Fibroblast of skin of scalp (primary cell): ENCODE data around the gene PTPRD.

Source experiments
- DNase-seq: peaks from one replicate; pipeline ENCODE4 v3.0.0-alpha.2; 2013

The PTPRD gene

DNA sequence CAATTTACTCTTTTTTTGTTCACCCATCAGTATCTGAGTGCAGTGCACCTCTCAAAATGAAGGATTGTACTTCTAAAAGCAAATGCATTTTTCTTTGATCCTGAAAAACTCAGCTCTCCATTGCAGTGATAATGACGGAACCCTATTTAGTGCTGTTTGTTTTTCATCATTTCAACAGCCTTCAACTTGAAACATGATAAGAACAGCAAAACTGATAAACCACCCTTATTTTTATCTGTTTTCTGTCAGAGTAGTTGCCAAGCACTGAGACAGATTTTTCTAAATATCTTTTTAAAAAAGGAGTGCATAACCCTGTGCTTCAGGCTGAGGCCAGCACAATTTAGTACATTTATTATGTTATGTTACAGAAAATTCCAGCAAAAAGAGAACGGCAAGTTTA lies 2263.4 kb downstream of the PTPRD start:
- DNase-seq: no peak

DNA sequence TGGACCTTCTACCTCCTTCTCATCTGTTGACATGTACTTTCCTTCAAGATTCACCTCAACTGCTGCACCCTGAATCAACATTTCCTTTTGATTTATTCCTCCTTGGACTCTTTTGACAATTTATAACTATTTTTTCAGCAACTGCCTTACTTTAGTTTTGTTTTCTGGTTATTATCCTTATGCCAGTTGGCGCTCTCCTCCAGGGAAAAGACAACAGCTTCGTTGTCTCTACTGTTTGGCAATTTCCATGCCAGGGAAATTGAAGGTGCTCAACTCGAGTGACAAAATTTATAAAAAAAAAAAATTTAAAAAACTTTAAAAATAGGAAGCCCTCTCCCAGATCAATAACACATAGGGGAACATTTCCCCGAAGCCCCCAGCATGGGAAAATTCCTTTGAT lies 2264.0 kb downstream of the PTPRD start:
- no peak for DNase-seq

DNA sequence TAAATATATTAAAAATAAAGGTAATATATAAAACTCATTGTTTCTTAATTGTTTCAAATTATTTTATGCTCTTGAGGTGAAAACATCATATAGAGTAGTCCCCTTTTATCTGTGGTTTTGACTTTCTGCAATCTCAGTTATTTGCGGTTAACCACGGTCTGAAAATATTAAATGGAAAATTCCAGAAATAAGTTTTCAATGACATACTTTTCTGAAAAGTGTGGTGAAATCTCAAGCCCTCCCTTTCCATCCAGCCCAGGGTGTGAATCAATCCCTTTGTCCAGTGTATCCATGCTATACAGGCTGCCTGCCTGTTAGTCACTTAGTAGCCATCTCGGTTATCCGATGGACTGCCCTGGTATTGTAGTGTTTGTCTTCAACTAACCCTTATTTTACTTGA lies 2266.5 kb downstream of the PTPRD start:
- DNase-seq: peak; percentile 83

DNA sequence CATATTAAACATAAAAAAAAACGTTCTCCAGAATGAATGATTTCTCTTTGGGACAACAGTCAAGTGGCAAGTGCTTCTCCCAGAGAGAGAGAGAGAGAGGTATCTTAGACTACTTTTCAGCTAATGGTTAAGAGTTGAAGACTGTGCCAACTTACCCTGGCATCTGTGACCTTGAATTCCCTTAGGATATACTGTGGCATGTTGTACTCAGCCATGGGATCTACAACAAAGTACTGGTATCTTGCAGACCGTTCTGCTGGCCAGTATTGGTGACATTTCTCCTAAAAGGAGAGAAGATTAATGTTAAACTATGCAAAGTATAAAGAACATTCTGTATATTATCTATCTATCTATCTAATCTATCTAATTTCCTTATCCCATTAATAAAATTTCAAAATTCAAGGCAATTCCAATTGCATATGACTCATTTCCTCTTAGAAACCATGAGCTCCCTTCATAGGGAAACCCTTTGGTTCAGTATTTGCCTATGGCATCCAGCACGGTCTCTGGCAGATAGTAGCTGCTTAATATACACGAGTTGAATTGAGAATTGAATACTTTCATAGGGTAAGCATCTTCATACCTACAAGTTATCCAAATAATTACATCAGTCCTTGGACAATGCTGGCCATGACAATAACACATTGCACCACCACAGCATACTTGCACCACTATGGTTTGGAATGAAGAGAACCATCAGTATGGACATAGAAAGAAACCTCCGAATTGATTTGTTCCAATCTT lies 2273.9 kb downstream of the PTPRD start:
- DNase-seq: no peak

DNA sequence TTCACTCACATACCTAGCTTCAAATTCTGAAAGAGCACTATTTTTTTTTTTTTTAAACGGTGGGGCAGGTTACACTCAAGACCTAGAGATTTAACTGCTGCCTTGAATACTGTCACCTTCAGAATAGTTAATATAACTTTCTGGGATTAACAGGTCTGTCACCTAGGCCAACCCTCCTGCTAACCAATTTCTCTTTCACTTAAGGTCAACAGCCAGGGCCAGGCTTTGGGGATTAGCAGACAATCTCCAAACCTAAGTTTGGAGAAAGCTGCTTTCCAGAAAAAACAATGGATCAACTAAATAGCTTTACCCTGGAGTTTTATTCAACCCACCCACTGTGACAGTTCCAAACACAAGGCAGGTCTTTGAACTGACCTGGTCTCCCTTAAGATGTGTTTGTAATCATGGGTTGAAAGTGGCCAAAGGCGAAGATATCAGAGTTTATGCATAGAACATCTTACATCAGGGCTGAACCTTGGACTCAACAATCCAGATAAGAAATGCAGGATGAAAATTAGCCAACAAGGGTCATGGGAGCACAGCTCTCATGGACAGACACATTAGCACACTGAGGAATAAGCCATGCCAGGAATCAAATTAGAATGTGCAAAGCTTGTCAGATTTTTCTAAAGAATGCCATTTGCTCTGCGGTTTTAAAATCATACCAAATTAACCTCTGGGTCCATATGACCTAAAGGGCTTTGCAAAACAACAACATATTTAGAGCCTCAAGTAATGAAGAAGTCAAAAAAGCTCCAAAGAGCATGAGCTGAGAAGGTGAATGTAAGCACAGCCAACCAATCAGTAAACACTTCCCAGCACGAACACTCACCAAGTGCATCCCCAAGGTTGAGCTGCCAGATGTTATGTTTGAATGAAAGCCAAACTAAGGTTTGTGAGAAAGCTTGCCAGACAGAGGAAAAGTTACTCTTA lies 2274.7 kb downstream of the PTPRD start:
- DNase-seq: no peak

DNA sequence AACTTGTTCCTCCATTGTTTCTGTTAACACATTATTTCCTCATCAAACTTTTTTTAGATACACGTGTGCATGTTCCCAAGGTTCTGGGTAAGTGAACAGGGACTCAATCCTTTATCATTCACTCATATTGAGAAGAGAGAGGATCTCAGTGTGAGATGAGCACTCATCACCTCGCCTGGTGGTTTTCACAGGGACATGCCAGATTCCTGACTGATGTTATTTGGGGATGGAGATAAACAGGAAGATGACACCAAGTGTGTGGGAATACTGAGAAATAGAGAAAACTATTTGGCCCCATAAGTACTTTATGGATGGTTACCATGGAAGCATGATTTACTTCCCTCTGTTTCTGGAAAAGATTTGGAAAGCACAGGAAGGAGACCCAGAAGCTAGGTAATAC lies 2279.9 kb downstream of the PTPRD start:
- peak; percentile 15 for DNase-seq

DNA sequence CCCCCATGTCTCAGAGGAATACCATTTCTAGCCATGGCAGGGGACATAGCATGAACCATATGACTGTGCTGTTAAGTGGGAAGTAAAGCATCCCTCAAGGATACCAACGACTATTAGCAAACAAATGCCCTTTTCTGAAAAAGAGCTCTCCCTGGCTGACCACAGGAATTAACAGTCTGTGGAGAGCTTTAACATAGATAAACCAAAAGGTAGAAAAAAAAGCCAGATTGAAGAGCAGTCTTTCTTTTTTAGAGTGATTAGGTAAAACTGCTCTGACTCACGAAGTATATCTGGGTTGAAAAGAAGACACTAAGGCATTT lies 2280.5 kb downstream of the PTPRD start:
- no peak for DNase-seq

DNA sequence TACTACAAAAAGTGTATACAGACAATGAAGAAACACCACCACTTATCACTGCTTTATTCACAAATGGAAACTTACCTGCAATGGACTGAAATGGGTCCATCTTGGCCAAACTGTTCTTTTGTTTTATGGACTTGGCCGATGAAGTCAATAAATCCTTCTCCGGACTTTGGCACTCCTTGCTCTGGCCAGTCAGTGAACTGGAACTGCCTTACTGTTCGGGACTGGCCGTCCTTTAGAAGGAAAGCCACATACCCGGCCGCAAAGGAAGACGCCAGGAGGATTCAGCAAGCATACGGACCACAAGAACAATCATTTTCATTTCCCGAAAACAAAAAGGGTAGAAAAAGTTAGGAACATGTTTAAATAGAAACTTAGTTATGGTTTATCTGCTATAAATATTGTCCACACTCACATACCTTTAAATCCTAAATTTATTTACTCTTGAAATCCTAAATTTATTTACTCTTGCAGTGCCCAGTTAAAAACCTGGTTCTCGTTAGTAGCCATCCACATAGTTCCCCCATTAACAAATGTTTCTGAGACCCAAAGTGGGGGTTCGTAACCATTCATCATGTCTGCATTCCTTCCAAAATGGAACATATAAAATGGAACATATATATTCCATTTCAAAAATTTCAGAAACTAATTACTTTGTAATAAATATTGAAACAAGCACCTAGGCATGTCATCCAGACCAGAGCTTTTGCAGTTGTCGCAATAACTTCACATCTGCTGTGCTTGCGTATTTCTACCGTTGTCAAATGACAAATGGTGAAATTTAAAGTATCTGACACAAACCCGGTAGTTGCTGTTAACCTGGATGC lies 2281.1 kb downstream of the PTPRD start:
- no peak for DNase-seq

DNA sequence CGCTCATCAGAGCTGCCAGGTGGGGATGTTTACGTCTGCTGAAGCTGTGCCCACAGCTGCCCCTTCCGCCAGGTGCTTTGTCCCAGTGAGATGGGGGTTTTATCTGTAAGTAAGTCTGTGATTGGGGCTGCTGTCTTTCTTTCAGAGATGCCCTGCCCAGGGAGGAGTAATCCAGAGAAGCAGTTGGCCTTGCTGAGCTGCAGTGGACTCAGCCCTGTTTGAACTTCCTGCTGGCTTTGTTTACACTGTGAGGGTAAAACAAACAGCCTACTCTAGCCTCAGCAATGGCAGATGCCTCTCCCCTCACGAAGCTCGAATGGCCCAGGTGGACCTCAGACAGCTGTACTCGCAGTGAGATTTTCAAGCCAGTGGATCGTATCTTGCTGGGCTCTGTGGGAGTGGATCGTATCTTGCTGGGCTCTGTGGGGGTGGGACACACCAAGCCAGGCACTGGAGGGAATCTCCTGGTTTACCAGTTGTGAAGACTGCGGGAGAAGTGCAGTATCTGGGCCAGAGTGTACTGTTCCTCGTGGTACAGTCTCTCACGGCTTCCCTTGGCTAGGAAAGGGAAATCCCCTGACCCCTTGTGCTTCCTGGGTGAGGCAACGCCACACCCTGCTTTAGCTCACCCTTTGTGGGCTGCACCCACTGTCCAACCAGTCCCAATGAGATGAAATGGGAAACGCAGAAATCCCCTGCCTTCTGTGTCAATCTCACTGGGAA lies 2283.1 kb downstream of the PTPRD start:
- DNase-seq: no peak

DNA sequence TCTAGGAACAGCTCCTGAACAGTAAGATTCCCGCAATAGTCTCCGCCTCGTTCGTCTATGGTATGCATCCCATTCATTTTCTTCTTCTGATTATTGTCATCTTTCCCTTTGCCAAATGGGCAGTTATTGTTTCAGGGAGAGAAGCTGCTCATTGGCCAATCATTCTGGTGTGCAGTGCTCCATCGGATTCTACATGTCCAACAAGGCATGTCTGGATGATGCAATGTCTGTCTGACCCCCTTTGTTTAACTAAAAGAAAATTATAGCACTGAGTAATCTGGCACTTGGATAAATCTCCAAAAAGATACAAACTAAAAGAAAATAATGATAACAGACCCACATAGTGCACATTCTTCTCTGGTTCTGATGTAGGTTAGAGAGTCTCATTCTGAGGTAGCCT lies 2297.6 kb downstream of the PTPRD start:
- DNase-seq: peak; percentile 21

DNA sequence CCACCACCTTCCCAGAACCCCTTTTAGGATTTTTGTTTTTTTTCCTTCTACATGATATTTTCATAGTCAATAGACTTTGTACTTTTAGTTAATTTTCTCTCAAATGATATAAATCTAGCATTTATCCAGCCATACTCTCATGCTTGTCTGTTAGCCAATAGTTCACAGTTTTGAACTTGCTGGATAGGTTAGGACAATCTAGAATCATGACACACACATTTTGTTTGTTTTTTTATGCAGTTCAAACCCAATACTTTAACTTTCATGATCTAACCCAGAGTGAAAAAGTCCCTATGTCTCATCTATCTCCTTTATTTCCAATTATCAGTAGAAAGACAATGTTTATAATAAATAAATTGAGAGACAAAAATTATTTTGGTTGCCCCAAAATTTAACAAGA lies 2303.5 kb downstream of the PTPRD start:
- DNase-seq: no peak

DNA sequence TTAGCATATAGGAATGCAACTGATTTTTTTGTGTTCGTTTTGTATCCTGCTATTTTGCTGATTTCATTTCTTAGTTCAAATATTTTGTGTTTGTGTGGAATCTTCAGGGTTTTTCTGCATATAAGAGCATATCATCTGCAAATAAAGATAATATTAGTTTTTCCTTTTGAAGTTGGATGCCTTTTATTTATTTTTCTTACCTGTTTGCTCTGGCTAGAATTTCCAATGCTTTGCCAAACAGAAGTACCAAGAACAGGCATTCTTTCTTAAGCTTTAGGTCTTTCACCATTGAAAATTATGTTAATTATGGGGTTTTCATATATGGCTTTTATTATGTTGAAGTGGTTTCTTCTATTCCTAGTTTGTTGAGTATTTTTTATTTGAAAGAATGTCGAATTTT lies 2308.1 kb downstream of the PTPRD start:
- no peak for DNase-seq

DNA sequence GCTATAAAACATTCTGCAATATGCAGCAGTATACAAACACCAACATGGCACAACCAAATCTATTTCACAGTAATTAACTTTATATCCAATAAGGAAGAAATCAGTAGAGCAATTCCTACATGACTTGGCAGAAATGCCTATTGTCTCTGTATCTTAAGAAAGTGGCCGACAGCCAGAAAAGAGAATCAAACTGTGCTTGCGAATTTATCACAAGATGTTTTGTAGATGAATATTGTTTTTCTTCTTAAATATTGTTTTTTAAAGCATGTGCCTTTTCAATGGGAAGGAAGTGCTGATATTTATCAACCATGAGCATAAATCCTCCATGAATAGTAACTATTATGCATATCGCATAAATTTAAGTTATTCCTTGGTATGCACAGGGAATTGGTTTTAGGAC lies 2311.5 kb downstream of the PTPRD start:
- no peak for DNase-seq

DNA sequence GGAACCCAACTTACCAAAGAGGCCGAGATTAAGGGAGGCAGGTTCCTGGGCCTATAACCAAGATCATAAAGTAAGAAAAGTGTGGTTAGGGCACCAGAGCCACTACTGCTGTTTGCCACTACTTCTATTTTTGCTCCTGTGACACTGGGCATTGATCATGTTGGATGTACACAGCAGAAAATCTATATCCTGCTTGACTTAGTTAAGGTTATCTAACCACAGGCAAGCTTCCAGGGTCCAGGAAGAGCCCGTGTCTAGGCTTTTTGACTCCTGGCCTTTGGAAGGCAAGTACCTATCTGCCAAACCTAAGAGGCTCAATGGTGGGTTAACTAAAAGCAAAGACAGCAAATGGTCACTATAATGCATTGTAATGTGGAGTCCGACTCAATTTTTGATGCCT lies 2315.8 kb downstream of the PTPRD start:
- DNase-seq: no peak

DNA sequence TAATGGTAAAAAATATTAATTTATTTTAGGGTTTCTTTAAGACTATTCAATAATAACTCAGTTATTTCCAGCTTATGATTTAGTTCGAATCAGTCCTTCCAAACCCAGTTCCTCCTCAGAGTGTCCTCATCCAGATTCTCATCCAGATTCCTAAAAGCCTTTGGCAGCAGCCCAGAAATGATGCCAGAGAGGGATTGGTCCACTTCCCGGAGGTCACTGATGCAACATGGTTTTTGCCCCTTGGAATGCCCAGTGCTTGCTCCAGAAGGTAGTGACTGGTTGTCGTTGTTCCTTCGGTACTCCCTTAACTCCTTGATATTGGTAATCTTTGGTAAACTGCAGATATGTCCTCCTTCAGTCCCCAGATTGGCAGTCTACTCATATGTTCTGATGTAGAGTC lies 2320.1 kb downstream of the PTPRD start:
- no peak for DNase-seq

DNA sequence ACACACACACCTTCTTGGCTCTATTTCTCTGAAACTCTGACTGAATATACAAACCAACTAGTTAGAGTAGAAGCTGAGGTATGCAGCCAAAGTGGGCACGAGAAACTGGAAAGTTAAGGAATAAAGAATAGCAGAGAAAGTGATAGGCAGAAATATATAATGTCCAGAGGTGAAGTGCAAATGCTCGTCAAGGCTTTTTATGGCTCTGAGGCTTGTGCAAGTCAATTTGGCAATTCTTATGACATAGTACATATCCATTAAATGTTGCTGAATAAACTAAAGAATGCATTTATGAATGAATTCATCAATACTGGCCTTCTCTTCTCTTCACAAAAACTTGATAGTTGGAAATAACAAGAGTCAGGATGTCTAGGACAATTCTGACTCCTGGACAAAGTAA lies 2323.1 kb downstream of the PTPRD start:
- DNase-seq: no peak

DNA sequence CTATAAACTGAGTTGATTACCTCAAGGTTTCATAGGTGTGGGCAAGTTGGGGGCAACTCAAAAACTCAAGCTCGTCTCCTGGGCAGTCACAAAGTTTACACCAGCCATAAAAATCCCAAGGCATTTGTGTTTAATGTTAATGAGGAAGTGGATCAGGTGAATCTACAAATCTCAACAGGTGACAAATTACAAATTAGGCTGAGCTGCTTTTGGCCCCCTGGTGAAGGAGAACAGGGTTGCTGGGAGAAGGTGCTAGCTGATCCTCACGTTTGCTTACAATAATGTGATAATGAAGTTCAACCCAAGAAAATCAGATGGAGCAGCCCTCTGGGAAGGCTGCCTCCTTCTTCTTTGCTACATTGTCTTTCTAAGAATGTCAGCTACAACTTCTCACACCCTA lies 2324.8 kb downstream of the PTPRD start:
- no peak for DNase-seq

DNA sequence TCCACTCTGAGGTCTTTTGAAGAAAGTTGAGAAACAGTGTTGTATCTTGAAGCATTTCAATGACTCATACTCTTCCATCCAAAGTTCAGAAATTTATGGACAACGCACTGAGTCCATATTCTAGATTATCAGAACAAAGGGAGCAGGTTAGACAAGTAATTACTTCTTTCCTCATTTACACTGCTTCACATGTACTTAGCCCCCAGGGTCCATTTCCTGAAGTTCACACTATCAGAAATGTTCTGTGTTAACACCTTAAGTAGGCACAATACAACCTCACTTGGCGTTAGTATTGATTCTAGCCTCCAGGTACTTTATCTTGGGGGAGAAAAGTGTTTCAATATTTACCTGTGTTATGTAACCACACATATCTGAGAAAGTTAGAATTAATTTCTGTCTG lies 2325.3 kb downstream of the PTPRD start:
- no peak for DNase-seq

DNA sequence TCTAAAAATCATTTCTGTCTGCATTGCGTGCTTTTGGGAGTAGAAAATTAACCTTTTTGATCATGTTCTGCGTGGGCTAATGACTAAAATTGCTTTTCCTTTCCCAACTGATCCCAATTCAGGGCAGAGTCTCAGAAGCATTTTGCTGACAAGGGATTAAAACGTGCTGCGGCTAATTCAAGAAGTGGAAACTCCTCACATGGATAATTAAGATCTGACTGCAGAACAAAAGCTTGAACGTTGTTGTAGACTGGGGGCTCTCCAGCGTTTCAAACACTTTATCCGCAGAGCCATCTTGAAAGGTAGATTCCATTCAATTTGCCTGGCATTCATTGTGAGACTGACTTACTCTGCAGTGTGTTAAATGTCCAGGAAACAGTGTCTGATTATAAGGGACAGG lies 2327.9 kb downstream of the PTPRD start:
- no peak for DNase-seq

DNA sequence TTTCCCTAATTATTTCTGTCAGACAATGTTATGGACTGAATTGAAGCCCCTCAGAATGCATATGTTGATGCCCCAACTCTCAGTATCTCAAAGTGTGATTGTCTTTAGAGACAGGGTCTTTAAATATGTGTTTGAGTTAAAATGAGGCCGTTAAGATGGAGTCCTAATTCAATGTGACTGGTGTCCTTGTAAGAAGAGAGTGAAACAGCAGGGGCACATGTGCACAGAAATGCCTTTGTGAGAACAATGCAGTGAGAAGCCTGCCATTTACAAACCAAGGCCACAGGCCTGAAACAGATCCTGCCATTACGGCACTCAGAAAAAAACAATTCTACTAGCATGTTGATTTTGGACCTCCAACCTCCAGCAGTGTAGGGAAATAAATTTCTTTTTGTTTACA lies 2330.3 kb downstream of the PTPRD start:
- no peak for DNase-seq

DNA sequence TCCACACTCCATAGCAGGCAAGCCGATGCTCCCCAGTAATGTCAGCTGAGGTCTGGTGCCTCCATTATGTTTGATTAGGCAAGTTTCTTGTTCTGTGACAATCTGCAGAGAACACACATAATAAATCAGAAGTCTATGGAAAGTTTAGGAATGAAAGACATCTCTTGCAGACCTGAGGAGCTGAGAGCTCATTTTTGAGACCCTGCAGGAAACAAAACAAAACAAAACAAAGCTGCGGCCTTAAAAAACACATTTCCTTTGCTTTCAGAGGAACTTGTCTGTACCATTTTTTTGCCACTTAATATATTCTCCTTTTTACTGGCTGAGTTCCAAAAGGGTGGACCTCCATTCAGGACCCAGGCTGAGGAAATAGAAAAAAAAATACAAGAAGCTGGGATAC lies 2332.0 kb downstream of the PTPRD start:
- no peak for DNase-seq

DNA sequence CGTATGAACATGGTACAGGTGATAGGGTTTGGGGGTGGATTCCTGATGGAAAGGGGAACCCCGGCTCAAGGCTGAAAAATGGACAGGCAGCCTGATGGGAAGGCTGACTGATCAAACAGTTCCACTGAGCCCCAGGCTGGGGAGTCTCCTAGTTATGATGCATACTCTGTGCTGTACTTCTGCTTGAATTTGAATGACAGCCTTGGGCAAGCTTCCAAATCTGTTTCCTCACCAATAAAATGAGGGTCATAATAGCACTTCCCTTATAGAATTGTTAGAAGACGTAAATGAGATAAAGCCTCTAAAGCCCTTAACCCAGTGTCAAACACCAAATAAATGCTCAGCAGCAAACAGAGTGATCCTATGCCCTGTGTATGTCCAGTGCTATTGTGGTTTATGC lies 2334.8 kb downstream of the PTPRD start:
- no peak for DNase-seq

DNA sequence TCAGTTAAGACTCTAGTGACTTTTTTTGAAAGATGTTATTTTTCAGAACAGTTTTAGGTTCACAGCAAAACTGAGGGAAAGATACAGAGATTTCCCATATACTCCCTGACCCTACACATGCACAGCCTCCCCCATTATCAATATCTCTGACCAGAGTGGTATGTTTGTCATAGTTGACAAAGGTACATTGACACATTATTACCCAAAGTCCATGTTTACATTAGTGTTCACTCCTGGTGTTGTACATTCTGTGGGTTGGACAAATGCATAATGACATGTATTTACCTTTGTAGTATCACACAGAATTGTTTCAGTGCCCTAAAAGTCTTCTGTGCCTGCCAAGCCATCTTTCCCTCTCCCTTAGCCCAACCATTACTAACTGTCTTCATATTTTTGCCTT lies 2342.6 kb downstream of the PTPRD start:
- DNase-seq: no peak
